Right lobe of liver (tissue), 4 donors: ENCODE results near the gene PKD1.

ENCODE experiments used
- POLR2A ChIP-seq: fragments of 450-650 bp; IDR thresholded peaks from one replicate; pipeline ENCODE4 v1.6.1; 2017; ENCODE audit warnings: antibody characterized with exemption, mild to moderate bottlenecking
- TF ChIP-seq, protein P1 (sequence below), 4 donors: fragments of 200-600 bp in 3 of 4; fragments of 450-650 bp in 1 of 4; IDR thresholded peaks; one replicate each; pipeline versions ENCODE4 v1.5.1 to v1.8.0; 2016 to 2022; ENCODE audit warnings: antibody characterized with exemption in 4 of 4, mild to moderate bottlenecking in 2 of 4
- donor health status: DM: no; HTN: no; CAD: no.
- donor health status: DM: no; HTN: no; CAD: no.
- donor health status: DM: no; HTN: yes; CAD: no.

DNA sequence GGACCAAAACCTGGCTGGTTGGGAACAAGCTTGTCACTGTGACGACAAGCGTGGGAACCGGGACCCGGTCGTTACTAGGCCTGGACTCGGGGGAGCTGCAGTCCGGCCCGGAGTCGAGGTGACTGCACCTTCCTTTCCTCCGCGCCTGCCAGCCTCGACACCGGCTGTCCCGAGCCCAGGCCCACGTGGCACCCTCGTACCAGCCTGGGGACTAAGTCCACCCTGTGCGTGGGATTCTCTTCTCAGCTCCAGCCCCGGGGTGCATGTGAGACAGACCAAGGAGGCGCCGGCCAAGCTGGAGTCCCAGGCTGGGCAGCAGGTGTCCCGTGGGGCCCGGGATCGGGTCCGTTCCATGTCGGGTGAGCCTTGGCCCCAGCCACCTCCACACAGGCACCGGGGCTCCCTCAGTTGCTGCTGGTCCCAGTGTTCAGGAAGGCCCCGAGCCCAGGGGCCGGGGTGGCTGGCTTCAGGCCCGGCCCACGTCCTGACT, 56.3 kb downstream of the PKD1 start:
- TF ChIP-seq, protein P1, sequence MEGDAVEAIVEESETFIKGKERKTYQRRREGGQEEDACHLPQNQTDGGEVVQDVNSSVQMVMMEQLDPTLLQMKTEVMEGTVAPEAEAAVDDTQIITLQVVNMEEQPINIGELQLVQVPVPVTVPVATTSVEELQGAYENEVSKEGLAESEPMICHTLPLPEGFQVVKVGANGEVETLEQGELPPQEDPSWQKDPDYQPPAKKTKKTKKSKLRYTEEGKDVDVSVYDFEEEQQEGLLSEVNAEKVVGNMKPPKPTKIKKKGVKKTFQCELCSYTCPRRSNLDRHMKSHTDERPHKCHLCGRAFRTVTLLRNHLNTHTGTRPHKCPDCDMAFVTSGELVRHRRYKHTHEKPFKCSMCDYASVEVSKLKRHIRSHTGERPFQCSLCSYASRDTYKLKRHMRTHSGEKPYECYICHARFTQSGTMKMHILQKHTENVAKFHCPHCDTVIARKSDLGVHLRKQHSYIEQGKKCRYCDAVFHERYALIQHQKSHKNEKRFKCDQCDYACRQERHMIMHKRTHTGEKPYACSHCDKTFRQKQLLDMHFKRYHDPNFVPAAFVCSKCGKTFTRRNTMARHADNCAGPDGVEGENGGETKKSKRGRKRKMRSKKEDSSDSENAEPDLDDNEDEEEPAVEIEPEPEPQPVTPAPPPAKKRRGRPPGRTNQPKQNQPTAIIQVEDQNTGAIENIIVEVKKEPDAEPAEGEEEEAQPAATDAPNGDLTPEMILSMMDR (IDR thresholded peaks at IDR 0.05): no peak
- no peak for TF ChIP-seq POLR2A
